GM19452 (cell line): Measurements from ENCODE around the gene DENND1A.

ENCODE experiments used
- ATAC-seq: cut with Tn5 transposase; IDR thresholded peaks from one replicate; pipeline ENCODE4 v1.9.1; 2021; ENCODE audit not compliant: unreplicated experiment

Gene DENND1A

DNA sequence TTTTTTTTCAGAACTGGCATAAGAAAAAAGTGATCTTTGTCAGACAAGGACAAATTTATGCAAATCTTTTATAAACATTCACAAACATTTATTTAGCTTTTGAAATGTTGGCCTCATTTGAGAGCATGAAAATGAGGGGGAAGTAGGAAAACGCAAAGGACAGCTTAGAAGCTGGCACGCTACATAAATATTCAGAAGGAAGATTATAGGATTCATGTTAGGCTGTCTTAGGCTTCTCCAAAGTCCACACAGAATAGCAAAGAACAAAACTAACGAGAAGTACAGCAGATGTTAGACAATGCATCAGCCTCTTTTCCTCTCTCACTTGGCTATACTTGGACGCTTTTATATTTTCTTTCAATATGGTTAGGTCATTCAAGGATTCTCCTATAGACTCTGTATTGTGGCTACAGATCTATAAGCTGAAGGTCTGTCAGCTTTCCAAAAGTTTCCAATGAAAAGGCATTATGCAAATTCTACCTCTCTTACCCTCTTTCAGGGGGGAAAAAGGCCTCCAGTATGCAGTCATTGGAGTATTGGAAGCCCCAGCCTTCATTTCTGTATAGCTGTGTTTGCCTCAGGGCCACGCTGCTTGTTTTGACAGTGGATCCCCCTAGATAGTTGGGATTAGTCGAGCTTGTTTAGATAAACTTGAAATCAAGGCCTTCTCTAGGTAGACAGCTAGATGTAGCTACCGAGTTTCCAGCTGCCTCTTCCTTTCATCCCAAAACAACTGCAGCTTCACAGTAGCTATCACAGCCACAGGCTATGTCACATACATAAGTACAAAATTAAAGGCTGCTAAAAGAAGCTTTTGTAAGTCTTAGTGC lies 153.0 kb downstream of the DENND1A start:
- ATAC-seq, result no peak

DNA sequence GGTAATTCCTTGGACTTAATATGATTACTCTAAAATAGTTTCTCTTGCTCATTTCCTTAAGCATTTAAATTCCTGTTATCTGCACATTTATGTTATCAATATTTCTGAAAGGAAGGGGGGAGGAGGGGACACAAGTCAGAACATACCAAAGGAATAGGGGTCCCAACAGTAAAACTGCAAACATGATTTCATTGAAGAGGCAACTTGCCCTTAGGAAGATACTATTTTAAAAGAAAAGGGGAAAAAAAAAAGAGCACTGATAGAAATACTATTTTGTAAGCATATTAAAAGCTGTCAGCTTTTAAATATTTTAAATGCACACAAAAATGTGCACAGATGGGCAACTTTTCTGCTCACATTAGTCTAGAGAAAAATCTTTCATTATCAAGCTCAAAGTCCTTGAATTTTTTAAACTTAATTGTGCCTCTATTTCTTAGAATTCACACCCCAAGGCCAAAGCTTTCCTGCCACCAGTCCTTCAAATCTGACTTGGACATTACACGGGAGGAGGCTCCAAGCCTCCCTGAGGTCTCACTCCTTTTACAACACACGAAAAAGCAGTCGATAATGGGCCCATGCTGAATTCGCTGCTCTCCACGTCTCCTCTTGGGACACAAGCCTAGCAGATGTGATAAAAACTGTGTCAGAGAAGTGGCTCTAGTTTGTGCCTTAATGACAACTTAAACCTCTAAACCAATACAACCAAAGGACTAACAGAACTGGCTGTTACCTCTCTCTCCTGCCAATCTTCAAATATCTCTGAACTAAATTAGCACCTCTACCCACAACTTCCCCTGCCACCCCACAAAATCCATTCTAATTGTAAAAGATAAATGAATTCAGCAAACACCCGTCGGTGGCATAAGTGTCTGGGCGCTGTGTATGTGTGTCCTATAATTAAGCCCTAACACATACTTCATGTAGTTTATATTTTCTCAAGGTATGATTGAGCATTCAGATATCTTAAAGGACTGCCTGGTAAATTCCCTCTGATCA lies 154.3 kb downstream of the DENND1A start:
- ATAC-seq, result no peak

DNA sequence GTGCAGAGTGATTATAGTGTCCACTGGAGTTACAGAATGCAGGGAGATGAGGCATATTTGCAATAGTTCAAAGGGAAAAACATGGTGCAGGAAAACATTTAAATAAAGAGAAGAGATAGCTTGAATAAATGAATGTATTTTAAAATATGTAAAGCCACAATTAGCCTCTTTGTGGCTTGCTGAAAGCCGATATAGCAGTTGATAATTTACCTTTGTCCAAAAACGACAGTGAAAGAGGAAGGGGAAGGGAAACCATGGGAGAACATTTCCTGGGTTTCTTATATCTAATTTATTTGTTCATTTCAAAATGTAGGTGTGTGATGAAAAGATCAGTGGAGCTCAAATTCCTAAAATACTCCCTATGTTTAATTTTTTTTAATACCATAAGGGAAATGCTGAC lies 156.1 kb downstream of the DENND1A start:
- ATAC-seq, result no peak

DNA sequence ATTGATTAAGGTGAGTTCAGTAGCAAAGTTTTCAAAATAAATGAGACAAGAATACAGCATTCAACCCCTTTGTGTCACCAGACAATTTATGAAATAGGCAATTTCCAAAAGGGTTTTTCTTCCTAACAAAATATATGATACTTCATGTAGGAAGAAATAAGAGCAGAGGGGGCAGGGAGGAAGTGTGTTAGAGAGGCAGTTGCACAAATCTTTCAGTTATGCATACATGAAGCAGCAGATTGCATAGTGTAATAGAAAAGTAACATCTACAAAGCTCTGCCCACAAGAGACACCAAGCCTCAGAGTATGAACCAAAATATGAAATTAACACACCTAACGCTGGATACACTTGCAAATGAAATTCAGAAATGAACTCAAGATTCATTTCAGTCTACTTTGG lies 157.0 kb downstream of the DENND1A start:
- no peak for ATAC-seq

GRCh38 chr9:123772374-123772773 lies 157.6 kb downstream of the DENND1A start:
- no peak for ATAC-seq

GRCh38 chr9:123771690-123772089 lies 158.2 kb downstream of the DENND1A start:
- no peak for ATAC-seq

DNA sequence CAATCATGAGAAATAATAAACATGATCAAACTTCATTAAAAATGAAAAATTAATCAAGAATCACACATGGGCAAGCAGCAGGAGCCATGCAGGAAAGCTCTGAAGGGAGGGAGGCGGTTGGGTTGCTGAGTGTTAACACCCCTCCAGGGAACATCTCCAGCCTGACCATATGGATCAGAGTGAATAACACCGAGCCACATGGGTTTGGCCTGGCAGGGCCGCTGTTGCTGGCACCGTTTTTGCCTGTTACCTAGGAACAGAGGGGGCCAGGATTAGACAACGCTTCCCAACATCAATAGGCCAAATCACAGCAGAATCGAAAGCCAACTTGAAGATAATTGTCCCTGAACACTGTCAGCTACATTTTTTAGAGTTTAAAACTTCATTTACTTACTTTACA lies 160.2 kb downstream of the DENND1A start:
- no peak for ATAC-seq

DNA sequence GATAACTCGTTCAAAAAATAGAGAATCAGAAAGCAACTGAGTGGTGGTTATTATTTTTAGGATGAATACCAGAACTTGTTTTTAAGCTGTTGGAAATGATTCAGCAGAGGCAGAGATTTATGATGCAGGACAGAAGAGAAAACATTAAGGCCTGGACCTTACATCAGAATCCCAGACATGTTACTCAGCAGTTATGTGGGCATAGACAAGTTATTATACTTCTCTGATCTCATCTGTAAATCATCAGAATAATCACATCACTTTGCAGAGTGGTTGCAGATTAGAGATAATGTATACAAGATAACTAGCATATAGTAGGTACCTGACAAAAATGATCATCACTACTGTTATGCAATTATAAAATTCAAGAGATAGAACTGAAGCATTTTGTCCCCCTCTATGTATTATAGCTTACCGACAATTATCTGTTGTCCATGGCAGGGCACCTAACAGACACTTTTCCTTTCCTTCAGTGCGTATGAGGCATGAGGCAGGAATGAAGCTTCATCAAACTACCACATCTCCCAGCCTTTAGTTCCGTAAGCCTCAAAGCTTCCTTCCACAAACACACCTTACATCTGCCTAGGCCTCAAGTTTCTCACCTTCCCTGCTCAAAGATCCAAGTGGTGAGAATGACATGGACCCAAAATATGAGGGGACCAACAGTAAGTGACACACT lies 165.9 kb downstream of the DENND1A start:
- ATAC-seq, result no peak

GRCh38 chr9:123761905-123762605 lies 167.9 kb downstream of the DENND1A start:
- ATAC-seq, result no peak

- no peak for ATAC-seq
Observed at GRCh38 chr9:123757960-123758359, 172.0 kb downstream of the DENND1A start.

GRCh38 chr9:123757547-123757946 lies 172.4 kb downstream of the DENND1A start:
- ATAC-seq, result no peak

GRCh38 chr9:123756484-123757106 lies 173.3 kb downstream of the DENND1A start:
- ATAC-seq, result no peak

DNA sequence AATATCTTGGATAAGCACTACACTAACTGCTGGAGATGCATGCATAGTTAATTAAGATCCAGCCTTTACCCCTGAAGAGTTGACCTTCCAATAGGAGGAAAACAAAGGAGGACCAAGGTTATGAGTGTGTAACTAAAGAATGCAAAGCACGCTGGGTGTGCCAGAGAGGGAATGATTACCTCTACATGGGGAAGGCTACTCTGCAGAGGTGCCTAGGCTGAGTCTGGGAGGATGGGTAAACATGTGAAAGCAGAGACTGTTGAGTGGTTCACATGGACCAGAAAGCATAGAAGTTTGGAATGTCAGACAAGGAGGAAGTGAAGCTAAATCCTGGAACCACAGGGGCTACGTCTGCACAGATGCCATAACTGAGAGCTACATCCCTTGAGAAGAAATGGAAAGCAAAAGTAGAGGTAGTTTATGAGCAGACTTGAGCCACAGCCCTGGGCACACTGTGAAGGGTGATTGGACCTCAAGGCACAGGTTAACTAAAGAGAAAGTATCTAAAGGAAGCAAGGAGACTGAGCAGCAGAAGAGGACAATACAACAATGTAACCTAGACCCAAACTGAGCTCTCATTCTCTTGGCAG lies 176.2 kb downstream of the DENND1A start:
- ATAC-seq, result no peak

DNA sequence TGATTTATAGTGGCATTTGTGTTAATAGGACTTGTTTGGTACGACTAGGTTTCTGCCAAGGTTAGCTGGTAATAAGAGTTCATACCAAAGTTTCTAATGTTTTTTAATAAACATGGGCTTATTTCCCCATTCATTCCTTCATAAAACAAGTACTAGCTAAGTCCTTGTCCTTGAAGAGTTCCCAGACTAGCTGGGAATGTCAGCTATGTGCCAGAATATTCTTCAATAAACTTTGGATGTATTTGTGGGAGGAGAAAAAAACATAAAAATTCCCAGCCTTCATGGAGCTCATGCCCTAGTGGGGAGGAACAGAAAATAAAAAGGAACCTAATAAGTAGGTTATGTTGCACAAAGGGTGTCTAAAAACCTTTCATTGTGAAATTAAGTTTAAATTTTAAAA lies 176.9 kb downstream of the DENND1A start:
- no peak for ATAC-seq

DNA sequence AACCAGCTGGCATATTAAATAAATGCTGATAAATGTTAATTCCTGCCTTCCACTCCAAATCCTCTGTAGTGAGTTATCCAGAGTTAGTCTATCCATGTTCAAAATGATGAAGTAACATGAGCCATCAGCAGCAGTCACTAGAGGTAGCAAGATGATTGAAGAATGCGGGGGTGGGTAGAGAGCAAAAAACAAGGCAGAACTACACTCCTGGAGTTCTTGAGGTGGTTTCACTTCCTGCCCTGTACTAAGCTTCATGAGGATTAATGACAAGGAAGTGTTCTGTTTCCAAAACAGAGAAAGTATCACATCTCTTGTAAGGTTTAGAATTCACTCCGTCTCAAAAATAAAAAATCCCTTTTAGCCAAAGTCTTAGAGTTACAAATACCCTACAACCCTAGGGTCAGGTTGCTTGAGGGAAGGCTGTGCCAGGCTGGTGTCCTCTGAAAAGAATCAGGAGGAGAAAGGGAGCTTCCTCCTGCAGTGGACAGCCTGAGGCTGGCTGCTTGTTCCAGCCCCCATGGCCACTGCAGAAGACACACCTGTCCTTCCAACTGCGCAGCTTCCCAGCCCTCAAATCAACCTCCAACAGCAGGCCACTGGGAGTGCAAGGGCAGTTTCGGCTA lies 180.2 kb downstream of the DENND1A start:
- no peak for ATAC-seq

- no peak for ATAC-seq
Observed at GRCh38 chr9:123746765-123747164, 183.2 kb downstream of the DENND1A start.

GRCh38 chr9:123745933-123746332 lies 184.0 kb downstream of the DENND1A start:
- ATAC-seq, result no peak

DNA sequence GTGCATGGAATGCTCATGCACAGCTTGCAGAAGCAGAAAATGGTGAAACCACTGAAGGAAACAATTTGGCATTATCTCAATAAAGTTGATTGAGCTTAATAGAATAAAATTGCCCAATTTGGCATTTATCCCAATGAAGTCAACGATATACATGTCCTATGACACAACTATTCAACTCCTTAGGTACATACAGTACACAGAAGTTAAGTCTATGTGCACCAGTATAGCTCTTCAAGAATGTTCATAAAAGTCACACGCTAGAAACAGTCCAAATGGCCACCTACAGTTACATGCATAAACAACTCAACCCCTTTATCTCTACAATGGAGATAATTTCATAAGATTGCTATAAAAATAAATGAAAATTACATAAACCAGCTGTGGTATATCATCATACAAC lies 184.5 kb downstream of the DENND1A start:
- ATAC-seq, result no peak

DNA sequence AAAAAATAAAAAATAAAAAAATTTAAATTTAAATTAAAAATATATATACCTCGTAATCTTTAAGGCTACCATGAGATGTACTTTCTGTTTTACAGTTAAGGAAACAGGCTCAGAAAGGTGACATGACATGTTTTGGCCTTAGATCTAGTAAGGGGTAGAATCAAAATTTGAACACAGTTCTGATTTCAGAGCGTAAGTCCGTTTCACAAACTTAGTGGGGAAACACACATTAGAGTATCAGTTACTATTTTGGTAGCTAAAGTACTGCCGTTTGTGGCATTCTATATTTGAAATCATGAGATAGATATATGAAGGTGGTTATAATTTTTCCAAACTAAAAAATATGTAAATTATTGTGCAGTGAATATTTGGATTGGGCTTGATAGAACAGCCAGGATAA lies 186.2 kb downstream of the DENND1A start:
- no peak for ATAC-seq
